ENCODE results near the gene SMPX.

The SMPX gene

DNA sequence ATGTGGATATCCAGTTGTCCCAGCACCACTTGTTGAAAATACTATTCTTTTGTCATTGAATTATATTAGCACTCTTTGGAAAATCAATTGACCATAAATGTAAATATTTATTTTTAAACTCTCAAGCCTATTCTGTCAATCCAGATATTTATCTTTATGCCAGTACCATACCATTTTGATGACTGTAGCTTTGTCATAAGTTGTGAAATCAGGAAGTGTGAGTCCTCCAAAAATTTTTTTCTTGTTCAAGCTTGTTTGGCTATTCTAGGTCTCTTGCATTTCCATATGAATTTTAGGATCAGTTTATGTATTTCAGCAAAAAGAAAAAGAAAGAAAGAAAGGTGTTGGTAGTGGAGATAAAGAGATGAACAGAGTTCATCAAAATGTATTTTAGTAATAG, 8.2 kb upstream of the SMPX start:
- Histone ChIP-seq H3K9me3 (ENCODE audit: low read length) (no peaks in the 10 kb centered on the region), H3K4me2 (ENCODE audit: low read length) (no peak overlapping the region), H2AFZ (ENCODE audit: low read length) (no peak overlapping the region), H3K79me2 (ENCODE audit: insufficient read depth, low read length) (no peaks in the 10 kb centered on the region), H3K9me2 (ENCODE audit: low read depth, low read length) (no peaks in the 10 kb centered on the region), H3K27ac (ENCODE audit: low read depth, low read length, poor library complexity, severe bottlenecking) (no peak overlapping the region), H3K36me3 (ENCODE audit: insufficient read depth, low read length) (no peaks in the 10 kb centered on the region), H3K4me1 (ENCODE audit: insufficient read depth, low read length, severe bottlenecking) (no peaks in the 10 kb centered on the region), H4K20me1 (ENCODE audit: insufficient read depth, low read length) (no peaks in the 10 kb centered on the region), H3K9ac (ENCODE audit: low read length) (no peak overlapping the region), H3F3A (ENCODE audit: insufficient read depth, low read length) (no peaks in the 10 kb centered on the region), H3K27me3 (ENCODE audit: insufficient read depth, low read length) (no peaks in the 10 kb centered on the region), H3K4me3 (ENCODE audit: low read depth, low read length, poor library complexity, severe bottlenecking) (no peak overlapping the region)
- no peak for TF ChIP-seq EZH2 (IDR thresholded peaks at IDR 0.05; ENCODE audit: borderline replicate concordance, low read length)
- TF ChIP-seq, protein P1, sequence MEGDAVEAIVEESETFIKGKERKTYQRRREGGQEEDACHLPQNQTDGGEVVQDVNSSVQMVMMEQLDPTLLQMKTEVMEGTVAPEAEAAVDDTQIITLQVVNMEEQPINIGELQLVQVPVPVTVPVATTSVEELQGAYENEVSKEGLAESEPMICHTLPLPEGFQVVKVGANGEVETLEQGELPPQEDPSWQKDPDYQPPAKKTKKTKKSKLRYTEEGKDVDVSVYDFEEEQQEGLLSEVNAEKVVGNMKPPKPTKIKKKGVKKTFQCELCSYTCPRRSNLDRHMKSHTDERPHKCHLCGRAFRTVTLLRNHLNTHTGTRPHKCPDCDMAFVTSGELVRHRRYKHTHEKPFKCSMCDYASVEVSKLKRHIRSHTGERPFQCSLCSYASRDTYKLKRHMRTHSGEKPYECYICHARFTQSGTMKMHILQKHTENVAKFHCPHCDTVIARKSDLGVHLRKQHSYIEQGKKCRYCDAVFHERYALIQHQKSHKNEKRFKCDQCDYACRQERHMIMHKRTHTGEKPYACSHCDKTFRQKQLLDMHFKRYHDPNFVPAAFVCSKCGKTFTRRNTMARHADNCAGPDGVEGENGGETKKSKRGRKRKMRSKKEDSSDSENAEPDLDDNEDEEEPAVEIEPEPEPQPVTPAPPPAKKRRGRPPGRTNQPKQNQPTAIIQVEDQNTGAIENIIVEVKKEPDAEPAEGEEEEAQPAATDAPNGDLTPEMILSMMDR (IDR thresholded peaks at IDR 0.05; ENCODE audit: low read length) = no peak

DNA sequence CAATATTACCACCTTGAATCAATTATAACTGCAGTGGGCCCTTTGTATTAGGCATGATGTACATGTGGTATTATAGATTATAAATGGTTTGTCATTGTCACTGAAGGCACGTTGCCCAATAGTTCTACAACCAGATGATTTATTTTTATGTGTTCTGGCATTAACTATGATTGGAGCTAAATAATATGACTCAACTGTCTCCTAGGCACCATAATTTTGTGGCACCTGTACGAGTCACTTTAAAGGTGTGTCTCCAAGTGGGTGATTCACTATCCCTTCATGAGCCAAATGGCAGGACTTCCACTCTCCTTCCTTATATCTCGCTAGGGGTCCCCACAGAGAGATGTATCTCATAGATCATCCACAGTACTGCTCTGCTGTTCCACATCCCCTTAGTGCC, 6.1 kb upstream of the SMPX start:
- no peak overlapping the region for H3K4me2 ChIP-seq (ENCODE audit: low read length)
- no peak overlapping the region for H3K27ac ChIP-seq (ENCODE audit: low read depth, low read length, poor library complexity, severe bottlenecking)
- no peak overlapping the region for H2AFZ ChIP-seq (ENCODE audit: low read length)
- H3K27me3 ChIP-seq (ENCODE audit: insufficient read depth, low read length) = no peaks in the 10 kb centered on the region
- H3K36me3 ChIP-seq (ENCODE audit: insufficient read depth, low read length) = no peaks in the 10 kb centered on the region
- no peaks in the 10 kb centered on the region for H3K9me2 ChIP-seq (ENCODE audit: low read depth, low read length)
- H3F3A ChIP-seq (ENCODE audit: insufficient read depth, low read length) = no peaks in the 10 kb centered on the region
- H3K9me3 ChIP-seq (ENCODE audit: low read length) = no peaks in the 10 kb centered on the region
- no peak overlapping the region for H3K4me3 ChIP-seq (ENCODE audit: low read depth, low read length, poor library complexity, severe bottlenecking)
- no peaks in the 10 kb centered on the region for H3K4me1 ChIP-seq (ENCODE audit: insufficient read depth, low read length, severe bottlenecking)
- H3K79me2 ChIP-seq (ENCODE audit: insufficient read depth, low read length) = no peaks in the 10 kb centered on the region
- no peak overlapping the region for H3K9ac ChIP-seq (ENCODE audit: low read length)
- TF ChIP-seq EZH2 (IDR thresholded peaks at IDR 0.05; ENCODE audit: borderline replicate concordance, low read length) = no peak
- TF ChIP-seq, protein P1 (IDR thresholded peaks at IDR 0.05; ENCODE audit: low read length) = no peak
- no peaks in the 10 kb centered on the region for H4K20me1 ChIP-seq (ENCODE audit: insufficient read depth, low read length)

DNA sequence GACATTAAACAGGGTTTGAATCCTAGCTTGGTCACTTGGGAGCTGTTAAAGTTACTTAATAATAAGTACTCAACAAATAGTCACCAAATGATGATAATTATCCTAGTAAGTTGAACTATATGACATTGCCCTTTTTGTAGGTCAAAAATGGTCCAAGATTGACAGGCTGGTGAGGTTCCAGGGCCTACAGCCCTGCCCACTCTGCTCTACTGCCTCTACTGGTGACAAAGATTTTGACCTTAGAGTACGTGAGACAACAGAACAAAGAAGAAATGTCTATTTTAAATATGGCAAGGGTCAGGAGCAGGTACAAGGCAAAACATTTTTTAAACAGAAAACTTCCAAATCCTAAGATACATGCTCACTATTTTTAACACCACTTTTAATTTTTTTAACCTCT, 572 bp upstream of the SMPX start:
- H4K20me1 ChIP-seq (ENCODE audit: insufficient read depth, low read length) = no peaks in the 10 kb centered on the region
- H3K27me3 ChIP-seq (ENCODE audit: insufficient read depth, low read length) = no peaks in the 10 kb centered on the region
- no peaks in the 10 kb centered on the region for H3K9me2 ChIP-seq (ENCODE audit: low read depth, low read length)
- H3K4me1 ChIP-seq (ENCODE audit: insufficient read depth, low read length, severe bottlenecking) = no peaks in the 10 kb centered on the region
- no peaks in the 10 kb centered on the region for H3F3A ChIP-seq (ENCODE audit: insufficient read depth, low read length)
- no peak for TF ChIP-seq EZH2 (IDR thresholded peaks at IDR 0.05; ENCODE audit: borderline replicate concordance, low read length)
- TF ChIP-seq, protein P1 (IDR thresholded peaks at IDR 0.05; ENCODE audit: low read length) = no peak
- no peak overlapping the region for H3K4me2 ChIP-seq (ENCODE audit: low read length)
- H3K27ac ChIP-seq (ENCODE audit: low read depth, low read length, poor library complexity, severe bottlenecking) = no peak overlapping the region
- H3K79me2 ChIP-seq (ENCODE audit: insufficient read depth, low read length) = no peaks in the 10 kb centered on the region
- H3K9me3 ChIP-seq (ENCODE audit: low read length) = no peaks in the 10 kb centered on the region
- H3K36me3 ChIP-seq (ENCODE audit: insufficient read depth, low read length) = no peaks in the 10 kb centered on the region
- no peak overlapping the region for H3K9ac ChIP-seq (ENCODE audit: low read length)
- H3K4me3 ChIP-seq (ENCODE audit: low read depth, low read length, poor library complexity, severe bottlenecking) = no peak overlapping the region
- no peak overlapping the region for H2AFZ ChIP-seq (ENCODE audit: low read length)

Data from OCI-LY1 (cell line).